Coronary artery (tissue), 2 donors: ENCODE results near the gene SMG6.

Source experiments
- DNase-seq: peaks from one replicate; pipeline ENCODE4 v3.0.0-alpha.2; 2017; ENCODE audit warnings: low spot score
- H3K27ac ChIP-seq, 2 donors: fragments of 200-600 bp; sonication (generic); one replicate each; pipeline ENCODE4 v1.5.1; 2016 to 2019
- H3K4me3 ChIP-seq: fragments of 200-600 bp; sonication (generic); 2 replicates; pipeline ENCODE4 v1.5.1; 2016; ENCODE audit warnings: mild to moderate bottlenecking, moderate library complexity
- CTCF ChIP-seq: fragments of 200-600 bp; sonication (generic); IDR thresholded peaks from one replicate; pipeline ENCODE4 v1.5.1; 2019; ENCODE audit warnings: antibody characterized with exemption

The SMG6 gene

DNA sequence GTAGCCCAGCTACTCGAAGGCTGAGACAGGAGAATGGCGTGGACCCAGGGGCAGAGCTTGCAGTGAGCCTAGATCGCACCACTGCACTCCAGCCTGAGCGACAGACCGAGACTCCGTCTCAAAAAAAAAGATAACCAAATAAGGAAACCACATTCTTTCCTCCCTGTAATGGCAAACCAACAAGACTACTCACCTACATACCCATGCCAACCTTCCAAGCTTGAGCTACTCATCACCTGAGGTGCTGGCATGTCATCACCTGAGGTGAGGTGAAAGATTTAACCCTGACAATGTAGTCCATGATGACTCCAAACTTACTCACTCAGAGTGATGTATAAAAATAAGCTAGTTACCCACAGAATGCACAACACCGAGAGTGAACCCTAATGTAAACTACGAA lies 85.2 kb downstream of the SMG6 start:
- no peak for TF ChIP-seq CTCF

DNA sequence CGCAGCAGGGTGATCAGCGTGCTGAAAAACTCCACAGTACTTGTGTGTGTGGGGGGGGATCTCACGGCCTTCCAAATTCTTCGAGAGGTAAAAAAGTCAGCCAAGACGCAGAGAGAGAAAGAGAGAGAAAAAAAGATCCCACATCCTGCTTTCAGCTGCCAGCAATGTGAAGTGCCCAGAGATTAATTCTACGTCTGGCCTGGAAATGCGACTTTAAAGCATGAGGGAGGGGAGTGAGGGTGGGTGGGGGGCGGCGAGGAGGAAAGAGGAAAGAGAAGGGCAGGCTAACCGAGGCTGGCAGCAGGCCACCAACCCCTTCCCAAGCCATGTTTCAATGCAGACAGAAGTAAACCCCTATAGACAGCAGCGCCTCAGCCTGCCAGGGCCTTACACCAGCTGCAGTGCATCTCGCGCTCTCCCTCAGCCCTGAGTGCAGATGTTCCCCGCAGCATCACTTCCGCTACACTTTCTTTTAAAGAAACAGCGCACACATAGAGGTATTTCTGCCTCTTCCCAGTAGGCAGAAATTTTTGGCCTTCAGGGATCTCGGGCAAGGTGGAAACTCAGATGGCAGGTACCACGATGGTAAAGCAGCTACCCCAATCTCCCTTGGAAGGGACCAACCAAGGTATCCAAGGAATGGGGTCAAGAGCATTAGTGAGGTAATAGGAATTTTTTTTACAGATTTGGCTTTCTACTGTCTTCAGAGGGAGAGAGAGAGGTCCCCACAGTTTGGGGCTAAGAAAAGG lies 87.8 kb downstream of the SMG6 start:
- no peak for TF ChIP-seq CTCF
- Histone ChIP-seq H3K4me3 (peak overlapping the region; percentile 49), H3K27ac (peak overlapping the region; percentile 81 to 88)
- no peak for DNase-seq

More for the DNA sequence above, 85.2 kb downstream of the SMG6 start:
- no peak for DNase-seq
- H3K27ac ChIP-seq: no peak overlapping the region
- no peak overlapping the region for H3K4me3 ChIP-seq

- Histone ChIP-seq H3K4me3 (peak overlapping the region; percentile 49), H3K27ac (peak overlapping the region; percentile 81 to 88)
- no peak for DNase-seq
- no peak for TF ChIP-seq CTCF
These were observed 88.5 kb downstream of the SMG6 start for GRCh38 chr17:2214929-2215615.

GRCh38 chr17:2214047-2214928 lies 89.3 kb downstream of the SMG6 start:
- H3K27ac ChIP-seq: peak overlapping the region; percentile 81 to 88
- peak; percentile 82 for DNase-seq
- peak overlapping the region; percentile 49 for H3K4me3 ChIP-seq
- no peak for TF ChIP-seq CTCF

DNA sequence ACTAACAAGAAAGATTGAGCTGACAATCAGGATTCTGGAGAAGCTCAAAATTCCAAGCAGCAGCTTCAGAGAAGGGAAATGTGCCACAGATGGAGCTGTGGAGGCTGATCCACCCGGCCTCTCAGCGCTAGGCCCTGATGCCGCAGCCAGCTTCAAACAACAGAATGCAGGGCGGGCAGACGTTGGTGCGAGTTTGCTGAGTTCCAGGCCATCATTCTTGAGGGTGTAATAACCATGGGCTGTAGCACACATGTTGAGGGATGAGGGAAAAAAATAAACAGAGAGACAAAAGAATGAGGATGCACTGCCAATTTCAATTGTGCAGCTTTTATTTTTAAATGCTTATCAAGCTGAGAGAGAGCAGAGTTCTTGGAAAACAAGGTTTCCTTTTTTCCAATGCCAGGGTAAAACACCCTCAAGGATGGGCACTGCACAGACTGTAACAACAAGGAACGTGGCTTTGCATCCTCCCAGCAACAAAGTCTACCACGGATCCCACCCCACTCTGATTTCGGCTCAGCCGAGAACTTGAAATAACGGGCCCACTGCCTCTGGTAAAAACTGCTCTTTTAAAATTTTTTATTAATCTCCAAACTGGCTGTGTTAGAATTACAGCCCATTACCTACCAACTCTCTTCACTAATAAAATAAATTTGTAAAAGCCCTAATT lies 90.2 kb downstream of the SMG6 start:
- Histone ChIP-seq H3K27ac (peak overlapping the region; percentile 81 to 88), H3K4me3 (no peak overlapping the region)
- TF ChIP-seq CTCF: no peak
- no peak for DNase-seq

- peak; percentile 80 for DNase-seq
- TF ChIP-seq CTCF: no peak
- no peak overlapping the region for H3K4me3 ChIP-seq
- peak overlapping the region; percentile 81 to 88 for H3K27ac ChIP-seq
These were observed 91.1 kb downstream of the SMG6 start for GRCh38 chr17:2212400-2212981.
